ENCODE results near the gene TRNP1. TPM values are rescaled to one million over a fixed set of nuclear protein-coding genes. Genes with fewer than 3 reads are reported as not detected.

TRNP1 gene
- total RNA-seq, 4 donors from 2014 or later = 7.1 to 24.6 (median 15.2) TPM

DNA sequence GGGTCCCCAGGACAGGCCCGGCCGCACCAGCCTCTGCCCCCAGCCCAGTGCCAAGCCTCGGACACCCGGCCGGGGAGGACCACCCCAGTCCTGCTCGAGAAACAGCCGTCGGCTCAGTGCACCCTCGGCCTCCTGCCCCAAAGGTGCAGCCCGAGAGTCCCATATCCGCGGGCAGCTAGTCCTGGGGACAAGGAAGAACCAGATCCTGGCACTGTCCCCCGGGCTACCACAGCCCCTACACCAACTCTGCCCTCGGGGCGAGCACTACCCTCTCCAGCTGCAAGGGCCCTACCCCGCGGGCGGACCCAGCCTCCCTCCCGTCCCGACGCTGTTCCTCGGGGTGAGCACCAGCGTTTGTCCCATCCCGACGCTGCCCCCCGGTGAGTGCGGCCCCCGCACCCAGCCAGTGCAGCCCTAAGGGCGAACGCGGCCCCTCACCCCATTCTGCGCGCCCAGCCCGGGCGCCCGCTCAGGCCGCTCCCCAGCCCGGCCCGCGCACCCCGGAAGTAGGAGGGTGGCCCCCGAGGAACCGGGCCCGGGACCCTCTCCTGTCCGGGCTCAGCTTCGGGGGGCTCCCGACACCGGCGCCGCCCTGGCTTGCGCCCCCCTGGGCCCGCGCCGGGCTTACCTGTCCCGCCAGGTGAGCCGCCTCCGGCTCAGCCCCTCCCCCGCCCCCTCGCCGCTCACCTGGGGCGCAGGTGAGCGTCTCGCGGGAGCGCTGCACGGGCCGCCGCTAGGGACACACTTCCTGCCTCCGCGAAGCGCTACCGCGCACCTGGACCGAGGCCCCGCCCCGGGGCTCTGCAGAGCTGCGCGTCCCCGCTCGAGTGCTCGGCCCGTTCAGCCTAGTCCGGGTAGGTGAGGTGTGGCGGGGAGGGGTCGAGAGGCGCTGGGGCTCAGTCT, 33.5 kb upstream of the TRNP1 start, which contains the start of gene KDF1:
Gene KDF1, minus strand, starts transcription at position 747 of the 903 bp plus-strand sequence. CDS start 8,088 bp downstream, outside the sequence.
- ATAC-seq (ENCODE audit: low FRiP score) (peak; percentile 55), DNase-seq (ENCODE audit: low spot score) (no peak)
- TF ChIP-seq, protein P1, sequence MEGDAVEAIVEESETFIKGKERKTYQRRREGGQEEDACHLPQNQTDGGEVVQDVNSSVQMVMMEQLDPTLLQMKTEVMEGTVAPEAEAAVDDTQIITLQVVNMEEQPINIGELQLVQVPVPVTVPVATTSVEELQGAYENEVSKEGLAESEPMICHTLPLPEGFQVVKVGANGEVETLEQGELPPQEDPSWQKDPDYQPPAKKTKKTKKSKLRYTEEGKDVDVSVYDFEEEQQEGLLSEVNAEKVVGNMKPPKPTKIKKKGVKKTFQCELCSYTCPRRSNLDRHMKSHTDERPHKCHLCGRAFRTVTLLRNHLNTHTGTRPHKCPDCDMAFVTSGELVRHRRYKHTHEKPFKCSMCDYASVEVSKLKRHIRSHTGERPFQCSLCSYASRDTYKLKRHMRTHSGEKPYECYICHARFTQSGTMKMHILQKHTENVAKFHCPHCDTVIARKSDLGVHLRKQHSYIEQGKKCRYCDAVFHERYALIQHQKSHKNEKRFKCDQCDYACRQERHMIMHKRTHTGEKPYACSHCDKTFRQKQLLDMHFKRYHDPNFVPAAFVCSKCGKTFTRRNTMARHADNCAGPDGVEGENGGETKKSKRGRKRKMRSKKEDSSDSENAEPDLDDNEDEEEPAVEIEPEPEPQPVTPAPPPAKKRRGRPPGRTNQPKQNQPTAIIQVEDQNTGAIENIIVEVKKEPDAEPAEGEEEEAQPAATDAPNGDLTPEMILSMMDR (IDR thresholded peaks at IDR 0.05) = no peak

- TF ChIP-seq, protein P1 (IDR thresholded peaks at IDR 0.05) = no peak
- DNase-seq (ENCODE audit: low spot score) (no peak), ATAC-seq (ENCODE audit: low FRiP score) (no peak)
Observed at GRCh38 chr1:26960625-26960966, 32.9 kb upstream of the TRNP1 start.

DNA sequence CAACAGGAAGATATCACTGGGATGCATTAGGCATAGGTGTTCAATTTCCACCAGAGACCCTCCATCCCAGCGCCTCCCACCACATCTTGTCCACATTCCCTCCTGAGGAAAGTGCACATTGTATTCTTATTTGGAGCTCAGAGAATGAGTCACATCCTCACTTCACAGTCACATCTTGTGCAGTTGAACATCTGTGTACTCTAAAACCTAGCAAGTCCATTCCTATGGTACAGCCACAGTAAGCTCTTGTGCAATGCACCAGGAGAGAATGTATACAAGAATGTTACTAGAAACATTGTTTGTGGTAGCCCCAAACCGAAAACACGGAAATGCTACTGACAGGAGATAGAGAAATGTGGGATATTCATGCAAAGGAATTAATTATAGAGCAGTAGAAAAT, 31.7 kb upstream of the TRNP1 start:
- no peak for ATAC-seq (ENCODE audit: low FRiP score)
- TF ChIP-seq, protein P1 (IDR thresholded peaks at IDR 0.05) = no peak
- no peak for DNase-seq (ENCODE audit: low spot score)

DNA sequence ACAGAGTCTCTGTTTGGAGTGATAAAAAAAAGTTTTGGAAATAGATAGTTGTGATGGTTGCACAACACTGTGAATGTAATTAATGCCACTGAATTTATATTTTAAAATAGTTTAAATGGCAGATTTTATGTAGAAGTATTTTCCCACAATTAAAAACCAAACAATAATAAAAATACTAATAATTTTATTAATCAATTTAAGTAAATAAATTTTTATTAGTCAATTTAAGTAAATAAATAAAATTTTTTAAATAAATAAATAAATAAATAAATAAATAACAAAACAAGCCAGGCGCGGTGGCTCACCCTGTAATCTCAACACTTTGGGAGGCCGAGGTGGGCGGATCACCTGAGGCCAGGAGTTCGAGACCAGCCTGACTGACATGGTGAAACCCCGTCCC, 28.3 kb upstream of the TRNP1 start:
- ATAC-seq (ENCODE audit: low FRiP score) (no peak), DNase-seq (ENCODE audit: low spot score) (no peak)
- TF ChIP-seq, protein P1 (IDR thresholded peaks at IDR 0.05) = no peak

- ATAC-seq (ENCODE audit: low FRiP score) = no peak
- DNase-seq (ENCODE audit: low spot score) = no peak
Observed at GRCh38 chr1:26965628-26966027, 27.9 kb upstream of the TRNP1 start.

GRCh38 chr1:26970810-26971209, 22.7 kb upstream of the TRNP1 start:
- ATAC-seq (ENCODE audit: low FRiP score) = no peak
- TF ChIP-seq, protein P1 (IDR thresholded peaks at IDR 0.05) = no peak
- no peak for DNase-seq (ENCODE audit: low spot score)

More at GRCh38 chr1:26965628-26966027, 27.9 kb upstream of the TRNP1 start:
- TF ChIP-seq, protein P1 (IDR thresholded peaks at IDR 0.05) = no peak

DNA sequence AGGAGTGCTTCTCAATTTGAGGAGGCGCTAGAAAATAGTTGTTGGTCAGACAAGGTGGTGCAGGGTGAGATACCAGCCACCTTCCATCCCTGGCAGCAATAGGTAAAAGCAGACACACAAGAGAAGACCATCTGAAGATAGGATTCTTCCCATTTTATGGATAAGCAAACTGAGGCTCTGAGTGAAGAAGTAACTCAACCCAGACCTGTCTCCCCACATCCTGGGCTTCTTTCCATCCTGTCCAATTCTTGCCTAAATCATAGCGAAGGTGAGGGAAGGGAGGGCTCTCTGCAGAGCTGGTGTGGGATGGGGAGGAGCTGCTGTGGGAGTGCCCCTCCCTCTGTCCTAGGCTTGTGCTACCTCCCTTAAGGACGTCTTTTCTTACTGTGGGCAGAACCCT, 21.9 kb upstream of the TRNP1 start:
- no peak for DNase-seq (ENCODE audit: low spot score)
- TF ChIP-seq, protein P1 (IDR thresholded peaks at IDR 0.05) = no peak
- no peak for ATAC-seq (ENCODE audit: low FRiP score)

All from omental fat pad (tissue), 4 donors.